Keratinocyte (primary cell): ENCODE measurements around the gene RNF13. TPM values are rescaled to one million over a fixed set of nuclear protein-coding genes. Genes with fewer than 3 reads are reported as not detected.

Experiments
- DNase-seq: peaks from one replicate; pipeline ENCODE4 v3.0.0-alpha.2; 2011; ENCODE audit warnings: low read depth, missing footprints, low spot score
- FAIRE-seq: peaks from 2 replicates; lab custom pipeline; 2011; peaks lifted over from hg19 to GRCh38; lab: Jason Lieb, UNC
- H2AFZ ChIP-seq: 2 replicates; pipeline ENCODE4 v1.6.0; 2012; ENCODE audit warnings: low read length, control low read depth, inconsistent platforms; ENCODE audit not compliant: control insufficient read depth
- H3K27ac ChIP-seq: 2 replicates; pipeline ENCODE4 v1.5.1; 2011; ENCODE audit warnings: low read length; ENCODE audit not compliant: control insufficient read depth, insufficient read depth
- H3K27me3 ChIP-seq: 3 replicates; pipeline ENCODE4 v1.6.0; 2011; ENCODE audit warnings: low read length; ENCODE audit not compliant: control insufficient read depth, insufficient read depth; ENCODE audit errors: extremely low read depth
- H3K36me3 ChIP-seq, 2 experiments: 2 replicates in 1 of 2; 3 replicates in 1 of 2; pipeline ENCODE4 v1.5.1; 2011; ENCODE audit warnings: low read length in 2 of 2, mild to moderate bottlenecking in 1 of 2; ENCODE audit not compliant: control insufficient read depth in 2 of 2, insufficient read depth in 2 of 2; ENCODE audit errors: extremely low read depth in 1 of 2
- H3K4me1 ChIP-seq: 3 replicates; pipeline ENCODE4 v1.5.1; 2011; ENCODE audit warnings: low read length; ENCODE audit not compliant: control insufficient read depth, insufficient read depth; ENCODE audit errors: extremely low read depth
- H3K4me2 ChIP-seq: 3 replicates; pipeline ENCODE4 v1.6.0; 2011; ENCODE audit warnings: low read depth, low read length; ENCODE audit not compliant: control insufficient read depth, insufficient read depth; ENCODE audit errors: extremely low read depth
- H3K4me3 ChIP-seq, 3 experiments: fragments of 200-600 bp in 1 of 3; sonication (generic) in 1 of 3; 2 replicates in 2 of 3; 3 replicates in 1 of 3; pipeline ENCODE4 v1.5.1; 2011 to 2016; ENCODE audit warnings: low read length in 3 of 3, mild to moderate bottlenecking in 3 of 3, control low read depth in 2 of 3, inconsistent platforms in 1 of 3, low read depth in 1 of 3, mixed read lengths in 1 of 3, mixed run types in 1 of 3, moderate library complexity in 1 of 3; ENCODE audit not compliant: control insufficient read depth in 2 of 3, insufficient read depth in 2 of 3; ENCODE audit errors: extremely low read depth in 1 of 3
- H3K79me2 ChIP-seq: 2 replicates; pipeline ENCODE4 v1.6.0; 2012; ENCODE audit warnings: low read length; ENCODE audit not compliant: control insufficient read depth, insufficient read depth
- H3K9ac ChIP-seq: 3 replicates; pipeline ENCODE4 v1.6.0; 2011; ENCODE audit warnings: low read length; ENCODE audit not compliant: control insufficient read depth, insufficient read depth; ENCODE audit errors: extremely low read depth
- H3K9me1 ChIP-seq: 3 replicates; pipeline ENCODE4 v1.6.0; 2011; ENCODE audit warnings: low read length; ENCODE audit not compliant: control insufficient read depth, insufficient read depth; ENCODE audit errors: extremely low read depth
- H3K9me3 ChIP-seq: 2 replicates; pipeline ENCODE4 v1.5.1; 2012; ENCODE audit warnings: low read depth, low read length; ENCODE audit not compliant: control insufficient read depth
- H4K20me1 ChIP-seq: 3 replicates; pipeline ENCODE4 v1.6.0; 2011; ENCODE audit warnings: low read length; ENCODE audit not compliant: control insufficient read depth, insufficient read depth; ENCODE audit errors: extremely low read depth
- EZH2 ChIP-seq: IDR thresholded peaks from one replicate; pipeline ENCODE4 v1.6.1; 2012; ENCODE audit warnings: inconsistent platforms, mild to moderate bottlenecking, low read length, moderate library complexity
- dilution Hi-C: fragments of 300-500 bp; cut with MboI; formaldehyde crosslinking; loops from one replicate; pipeline ENCODE4 v1.7.0; 2020; ENCODE audit warnings: low sequenced_read_pairs; ENCODE audit not compliant: extremely low pct_ligation_motif_present
- polyA plus RNA-seq, 5 experiments: library from polyadenylated mRNA; depleted of rRNA in 3 of 5; stranded (reverse) in 3 of 5; stranded (forward) in 1 of 5; unstranded in 1 of 5; fragments of >200 nt; gene quantifications; 1 replicate in 1 of 5; 2 replicates in 3 of 5; 3 replicates in 1 of 5; pipeline versions ENCODE4 v1.2.1 to v1.2.3, GENCODE V29; 2011 to 2012; ENCODE audit warnings: missing spikeins in 2 of 5, low read depth in 1 of 5, low replicate concordance in 1 of 5
- TF ChIP-seq, protein P1 (sequence below), 3 experiments: IDR thresholded peaks in 1 of 3; conservative IDR thresholded peaks in 1 of 3; optimal IDR thresholded peaks in 1 of 3; 2 replicates in 2 of 3; 3 replicates in 1 of 3; pipeline versions ENCODE3 to v1.5.1; 2011; ENCODE audit warnings: low read length in 3 of 3, mild to moderate bottlenecking in 3 of 3, moderate library complexity in 2 of 3, control low read depth in 1 of 3, inconsistent platforms in 1 of 3; ENCODE audit not compliant: insufficient read depth in 2 of 3; ENCODE audit errors: extremely low read depth in 1 of 3

Gene RNF13
- polyA plus RNA-seq, 1 donor (not counting 4 experiments of a cell fraction or from before 2014, with no cell fraction given), result 57.4 TPM

DNA sequence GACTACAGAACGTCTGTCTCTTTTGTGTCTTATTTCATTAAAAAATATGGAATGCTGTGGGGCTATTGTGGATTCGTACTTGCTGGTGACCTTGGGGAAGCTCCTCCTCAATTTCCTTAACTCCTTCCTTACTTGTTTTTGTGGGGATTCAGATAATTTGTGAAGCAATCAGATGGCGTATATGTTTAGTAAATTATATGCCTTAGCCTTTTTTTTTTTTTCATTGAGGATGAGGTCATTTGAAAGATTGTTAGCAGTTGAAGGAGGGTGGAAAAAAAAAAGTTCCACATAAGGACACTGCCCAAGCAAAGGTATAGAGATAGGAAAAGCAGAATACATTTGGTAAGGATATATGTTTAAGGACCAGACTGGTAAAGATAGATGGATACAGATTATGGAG lies 3.3 kb downstream of the RNF13 start:
- Histone ChIP-seq H4K20me1 (no peaks in the 10 kb centered on the region), H3K79me2 (peaks cover 77% of the 10 kb centered on the region), H3K9ac (no peak overlapping the region), H3K4me3 (no peak overlapping the region), H3K9me1 (no peaks in the 10 kb centered on the region), H3K36me3 (no peaks in the 10 kb centered on the region), H3K4me2 (peak overlapping the region; percentile 95), H3K9me3 (no peaks in the 10 kb centered on the region), H2AFZ (no peak overlapping the region), H3K4me1 (peaks cover 46% of the 10 kb centered on the region), H3K27ac (peak overlapping the region; percentile 57), H3K27me3 (no peaks in the 10 kb centered on the region)
- dilution Hi-C loops, result no loop called here
- FAIRE-seq (no peak), DNase-seq (no peak)
- TF ChIP-seq, protein P1, sequence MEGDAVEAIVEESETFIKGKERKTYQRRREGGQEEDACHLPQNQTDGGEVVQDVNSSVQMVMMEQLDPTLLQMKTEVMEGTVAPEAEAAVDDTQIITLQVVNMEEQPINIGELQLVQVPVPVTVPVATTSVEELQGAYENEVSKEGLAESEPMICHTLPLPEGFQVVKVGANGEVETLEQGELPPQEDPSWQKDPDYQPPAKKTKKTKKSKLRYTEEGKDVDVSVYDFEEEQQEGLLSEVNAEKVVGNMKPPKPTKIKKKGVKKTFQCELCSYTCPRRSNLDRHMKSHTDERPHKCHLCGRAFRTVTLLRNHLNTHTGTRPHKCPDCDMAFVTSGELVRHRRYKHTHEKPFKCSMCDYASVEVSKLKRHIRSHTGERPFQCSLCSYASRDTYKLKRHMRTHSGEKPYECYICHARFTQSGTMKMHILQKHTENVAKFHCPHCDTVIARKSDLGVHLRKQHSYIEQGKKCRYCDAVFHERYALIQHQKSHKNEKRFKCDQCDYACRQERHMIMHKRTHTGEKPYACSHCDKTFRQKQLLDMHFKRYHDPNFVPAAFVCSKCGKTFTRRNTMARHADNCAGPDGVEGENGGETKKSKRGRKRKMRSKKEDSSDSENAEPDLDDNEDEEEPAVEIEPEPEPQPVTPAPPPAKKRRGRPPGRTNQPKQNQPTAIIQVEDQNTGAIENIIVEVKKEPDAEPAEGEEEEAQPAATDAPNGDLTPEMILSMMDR (optimal IDR thresholded peaks at IDR 0.05 in 1 of 3, IDR thresholded peaks at IDR 0.05 in 1 of 3, conservative IDR thresholded peaks at IDR 0.05 in 1 of 3; ENCODE audit: extremely low read depth in 1 of 3, insufficient read depth in 2 of 3, low read length in 3 of 3), result no peak
- TF ChIP-seq EZH2, result no peak

DNA sequence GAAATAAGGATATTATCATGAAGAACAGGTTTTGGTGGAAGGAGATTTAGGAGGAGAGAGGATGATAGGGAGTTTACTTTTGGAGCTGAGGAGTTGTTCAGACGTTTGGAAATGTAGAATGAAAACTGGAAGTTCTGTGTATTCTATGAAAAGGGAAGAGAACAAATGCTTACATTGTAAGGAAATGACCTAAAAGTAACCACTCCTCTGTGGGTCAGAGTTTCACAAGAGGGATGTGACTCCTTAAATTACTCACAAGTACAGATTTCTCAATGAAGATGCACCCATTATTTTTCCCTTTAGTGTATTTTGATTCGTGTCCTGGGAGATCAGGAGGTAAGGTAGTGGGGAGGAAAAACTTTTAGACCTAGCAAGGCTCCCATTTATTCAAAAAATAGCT lies 4.0 kb downstream of the RNF13 start:
- Histone ChIP-seq H3K9ac (no peak overlapping the region), H2AFZ (no peak overlapping the region), H3K27ac (peak overlapping the region; percentile 57), H3K4me2 (peak overlapping the region; percentile 95), H3K79me2 (peaks cover 83% of the 10 kb centered on the region), H3K9me1 (no peaks in the 10 kb centered on the region), H4K20me1 (no peaks in the 10 kb centered on the region), H3K4me1 (peaks cover 45% of the 10 kb centered on the region), H3K9me3 (no peaks in the 10 kb centered on the region), H3K36me3 (no peaks in the 10 kb centered on the region), H3K27me3 (no peaks in the 10 kb centered on the region), H3K4me3 (peak overlapping the region in 1 of 3 experiments; percentile 28)
- DNase-seq, result no peak
- TF ChIP-seq EZH2, result no peak
- FAIRE-seq, result no peak
- dilution Hi-C loops, result no loop called here

DNA sequence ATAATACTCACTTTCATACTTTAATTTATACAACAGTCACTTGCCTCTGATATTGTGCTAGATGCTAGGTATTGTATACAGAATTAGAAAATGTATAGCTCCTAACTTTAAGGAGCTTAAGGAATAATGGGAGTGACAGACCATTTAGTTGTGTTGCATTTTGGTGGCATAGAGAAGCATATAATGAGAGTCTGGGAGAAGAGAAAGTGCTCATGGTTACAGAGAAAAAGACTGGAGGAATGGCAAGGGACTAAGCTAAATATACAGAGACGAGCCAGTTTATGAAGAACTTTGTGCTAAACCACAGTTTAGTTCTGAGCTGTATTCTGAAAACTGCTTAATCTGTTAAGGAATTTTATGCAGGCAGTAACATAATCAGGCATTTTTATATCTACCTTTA lies 6.4 kb downstream of the RNF13 start:
- H3K27ac ChIP-seq, result no peak overlapping the region
- TF ChIP-seq EZH2, result no peak
- TF ChIP-seq, protein P1 (optimal IDR thresholded peaks at IDR 0.05 in 1 of 3, IDR thresholded peaks at IDR 0.05 in 1 of 3, conservative IDR thresholded peaks at IDR 0.05 in 1 of 3; ENCODE audit: extremely low read depth in 1 of 3, insufficient read depth in 2 of 3, low read length in 3 of 3), result no peak
- no peak overlapping the region for H3K4me2 ChIP-seq
- H2AFZ ChIP-seq, result no peak overlapping the region
- no peaks in the 10 kb centered on the region for H3K9me3 ChIP-seq
- no peaks in the 10 kb centered on the region for H3K36me3 ChIP-seq
- H3K27me3 ChIP-seq, result no peaks in the 10 kb centered on the region
- H3K4me1 ChIP-seq, result peaks cover 36% of the 10 kb centered on the region
- H3K9me1 ChIP-seq, result no peaks in the 10 kb centered on the region
- H3K79me2 ChIP-seq, result peaks cover 91% of the 10 kb centered on the region
- no peak for DNase-seq
- H3K4me3 ChIP-seq, result no peak overlapping the region
- H3K9ac ChIP-seq, result no peak overlapping the region
- no peaks in the 10 kb centered on the region for H4K20me1 ChIP-seq
- dilution Hi-C loops, result no loop called here
- no peak for FAIRE-seq
